UCSD-AML1 (cell line): ENCODE data around the gene PTMS.

ENCODE experiments used
- DNase-seq: peaks from one replicate; lab custom pipeline; 2025; ENCODE audit not compliant: unreplicated experiment; lab: John Stamatoyannopoulos, UW

The PTMS gene

GRCh38 chr12:6752167-6752920, 13.8 kb upstream of the PTMS start:
- DNase-seq = no peak

GRCh38 chr12:6752921-6753771, 13.0 kb upstream of the PTMS start, which contains the start of gene MLF2:
TSS of gene MLF2 (minus strand) at chr12:6753141. CDS start at chr12:6752334, 807 bp downstream.
- peak; percentile 98 for DNase-seq

GRCh38 chr12:6753772-6754356, 12.3 kb upstream of the PTMS start:
- DNase-seq = no peak

- DNase-seq = no peak
These were observed 11.8 kb upstream of the PTMS start for GRCh38 chr12:6754411-6754810.

DNA sequence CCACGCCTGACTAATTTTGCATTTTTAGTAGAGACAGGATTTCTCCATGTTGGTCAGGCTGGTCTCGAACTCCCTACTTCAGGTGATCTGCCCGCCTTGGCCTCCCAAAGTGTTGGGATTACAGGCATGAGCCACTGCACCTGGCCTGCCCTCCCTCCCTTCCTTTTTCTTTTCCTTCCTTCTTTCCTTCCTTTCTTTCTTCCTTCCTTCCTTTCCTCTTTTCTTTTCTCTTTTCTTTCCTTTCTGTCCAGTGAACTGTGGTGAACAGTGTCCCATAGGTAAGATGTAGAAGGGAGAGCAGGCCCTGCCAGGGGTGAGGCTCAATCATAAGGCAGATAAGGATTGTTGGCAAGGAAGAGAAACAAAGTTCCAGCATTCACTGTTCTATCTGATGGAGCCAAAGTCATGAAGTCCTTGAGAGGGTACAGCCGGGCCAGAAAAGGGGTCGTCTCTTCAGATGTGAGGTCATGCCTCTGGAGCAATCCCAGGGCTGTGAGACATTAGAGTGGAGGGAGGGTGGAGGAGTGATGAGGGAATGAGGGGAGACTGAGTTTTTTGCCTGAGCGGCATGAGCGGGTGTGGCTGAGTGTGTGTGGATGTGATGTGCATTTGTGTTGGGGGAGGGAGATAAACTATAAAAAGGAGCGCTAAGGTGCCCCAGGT, 9.0 kb upstream of the PTMS start:
- no peak for DNase-seq

GRCh38 chr12:6758506-6759095, 7.6 kb upstream of the PTMS start:
- no peak for DNase-seq

DNA sequence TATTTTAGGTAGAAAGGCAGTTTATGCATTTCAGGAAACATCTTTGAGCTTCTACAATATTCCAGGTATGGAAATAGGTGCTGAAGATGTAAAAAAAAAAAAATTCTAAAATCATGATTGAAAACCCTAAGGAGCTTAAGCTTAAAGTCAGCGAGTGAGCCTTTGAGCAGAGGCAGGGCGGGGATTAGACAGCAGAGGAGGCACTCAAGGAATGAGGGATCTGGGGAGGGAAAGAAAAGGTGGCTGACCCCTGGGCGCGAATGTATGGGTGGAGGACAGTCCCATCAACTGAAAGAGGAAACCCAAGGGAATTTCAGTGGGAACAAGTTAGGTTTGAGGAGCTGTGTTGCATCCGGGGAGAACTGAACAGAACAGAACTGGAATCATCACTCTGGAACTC, 6.4 kb upstream of the PTMS start:
- DNase-seq = no peak

DNA sequence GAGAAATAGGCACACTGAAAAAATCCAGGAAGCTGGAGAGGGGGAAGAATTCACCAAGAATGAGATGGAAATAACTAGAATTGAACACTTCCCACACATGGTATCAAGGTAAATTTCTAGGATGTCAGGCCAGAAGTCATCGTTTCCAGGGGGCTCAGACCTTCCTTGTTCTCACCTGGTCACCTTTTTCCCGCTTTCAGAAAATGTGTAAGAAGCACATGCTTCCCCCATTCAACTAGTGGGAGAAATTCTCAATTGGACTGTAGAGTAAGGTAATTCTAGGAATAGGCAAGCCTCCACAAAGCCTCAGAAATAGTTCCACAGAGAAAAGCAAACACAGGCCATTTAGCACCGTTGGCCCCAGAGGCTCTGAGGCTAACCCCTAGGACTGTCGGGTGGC, 2.8 kb upstream of the PTMS start:
- DNase-seq = no peak

DNA sequence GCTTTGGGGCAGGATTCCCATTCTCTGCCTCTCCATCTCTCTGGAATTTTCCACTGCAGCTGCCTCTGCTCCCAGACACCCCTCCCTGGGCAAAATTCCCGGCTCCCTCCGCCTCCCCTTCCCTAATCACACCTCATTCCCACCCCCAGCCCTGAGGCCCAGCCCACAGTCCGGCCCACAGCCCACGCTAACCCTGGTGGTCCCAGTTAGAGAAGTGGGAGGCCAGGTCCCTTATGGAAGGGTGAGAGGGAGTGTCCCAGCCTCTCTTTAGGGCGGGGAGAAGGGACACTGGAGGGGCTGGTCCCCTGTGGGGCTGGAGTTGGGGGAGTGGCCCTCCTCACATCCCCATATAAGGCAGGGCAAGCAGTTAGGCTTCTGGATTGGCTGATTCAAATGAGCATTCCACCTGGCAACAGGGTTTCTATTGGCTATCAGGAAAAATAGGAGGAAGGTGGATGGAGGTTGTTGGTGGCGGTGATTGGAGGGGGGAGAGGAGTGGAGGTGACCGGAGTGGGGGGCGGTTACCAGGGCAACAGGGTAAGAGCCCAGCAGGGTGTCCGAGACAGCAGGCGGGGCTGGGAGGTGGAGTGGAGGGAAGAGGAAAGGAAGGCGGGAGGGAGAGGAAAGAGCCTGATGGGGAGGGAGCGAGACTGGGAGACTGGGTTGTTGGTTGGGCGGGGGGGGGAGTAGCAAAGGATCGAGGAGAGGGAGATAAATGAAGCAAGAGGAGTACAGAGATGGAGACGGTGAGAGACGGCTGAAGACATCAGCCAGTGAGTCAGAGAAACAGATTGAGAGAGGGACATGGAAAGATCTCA, 1.9 kb upstream of the PTMS start:
- DNase-seq = peak; percentile 57

DNA sequence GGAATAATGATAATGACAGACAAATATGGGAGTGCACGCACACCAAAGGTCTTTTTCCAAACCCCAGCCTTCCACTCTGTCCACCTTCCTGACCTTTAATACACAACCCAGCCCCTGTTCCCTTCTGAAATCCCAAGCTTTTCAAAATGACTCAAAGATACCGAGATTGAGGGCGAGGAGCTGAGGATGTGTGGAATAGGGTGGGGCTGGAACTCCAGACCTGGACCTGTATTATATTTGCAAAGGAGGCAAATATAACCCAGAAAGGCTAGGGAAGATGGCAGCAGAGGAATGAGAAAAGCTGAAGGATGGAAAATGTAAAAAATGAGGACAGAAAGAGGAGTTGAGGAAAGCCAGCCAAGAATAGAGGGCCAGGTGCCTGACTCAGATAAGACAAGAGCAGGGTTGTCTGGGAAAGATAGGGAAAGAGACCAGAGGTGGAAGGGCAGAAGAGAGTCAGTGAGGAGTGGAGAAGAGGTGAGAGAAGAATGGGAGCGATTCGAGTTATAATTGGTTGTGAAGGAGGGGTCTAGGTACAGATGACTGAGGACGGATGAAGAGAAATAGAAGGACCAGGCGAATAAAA, 1.0 kb upstream of the PTMS start:
- DNase-seq = no peak

DNA sequence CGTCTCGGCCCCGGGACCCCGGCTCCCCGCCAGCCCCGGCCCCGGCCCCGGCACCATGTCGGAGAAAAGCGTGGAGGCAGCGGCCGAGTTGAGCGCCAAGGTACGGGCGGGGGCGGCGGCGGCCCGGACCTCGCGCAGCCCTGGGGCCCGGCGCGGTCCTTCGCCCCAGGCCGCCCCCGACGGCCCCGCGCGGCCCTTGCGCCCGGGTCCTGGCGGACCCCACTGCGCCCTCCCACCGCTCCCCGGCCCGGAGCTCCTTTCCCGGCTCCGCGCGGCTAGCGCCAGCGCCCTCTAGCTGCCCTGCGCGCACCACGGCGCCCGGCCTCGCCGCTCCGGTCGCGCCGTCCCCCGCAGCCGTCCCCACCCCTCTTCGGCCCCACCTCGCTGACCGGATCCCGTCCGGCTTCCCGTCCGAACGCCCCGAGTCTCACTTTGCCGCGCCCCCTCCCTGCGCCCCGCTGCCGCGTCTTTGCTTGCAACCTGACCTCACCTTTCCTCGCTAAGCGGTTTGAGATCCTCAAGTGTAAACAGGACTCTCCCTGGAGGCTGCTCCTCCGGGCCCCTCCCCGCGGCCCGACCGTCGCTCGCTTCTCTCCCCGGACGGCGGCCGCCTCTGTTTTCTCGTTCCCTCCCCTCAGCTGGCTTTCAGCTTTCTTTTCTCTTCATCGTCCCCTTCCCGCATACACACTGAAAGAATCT, 637 bp downstream of the PTMS start:
- peak; percentile 76 for DNase-seq

GRCh38 chr12:6767353-6768319, 1.5 kb downstream of the PTMS start:
- no peak for DNase-seq

DNA sequence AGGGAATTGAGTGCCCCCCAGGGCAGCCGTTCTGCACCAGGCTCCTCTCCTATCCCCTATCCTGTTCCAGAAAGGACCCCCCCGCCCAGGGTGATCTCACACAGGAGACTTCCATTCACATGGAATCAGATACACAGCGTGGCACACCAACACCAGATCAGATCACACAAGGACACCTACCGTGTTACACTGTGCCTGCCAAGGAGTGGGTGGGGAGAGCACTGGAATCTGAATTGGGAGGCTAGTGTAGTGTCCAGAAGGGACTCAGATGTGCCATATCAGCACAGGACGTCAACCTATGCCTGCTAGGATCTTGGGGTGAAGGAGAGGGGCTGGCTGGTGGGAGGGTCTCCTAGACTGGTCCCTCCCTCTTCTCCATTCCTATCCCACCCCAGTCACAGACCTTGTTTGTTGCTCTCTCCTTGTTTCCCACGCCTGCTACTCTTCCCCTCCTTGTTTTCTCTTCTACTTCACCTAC, 2.3 kb downstream of the PTMS start:
- DNase-seq = no peak

DNA sequence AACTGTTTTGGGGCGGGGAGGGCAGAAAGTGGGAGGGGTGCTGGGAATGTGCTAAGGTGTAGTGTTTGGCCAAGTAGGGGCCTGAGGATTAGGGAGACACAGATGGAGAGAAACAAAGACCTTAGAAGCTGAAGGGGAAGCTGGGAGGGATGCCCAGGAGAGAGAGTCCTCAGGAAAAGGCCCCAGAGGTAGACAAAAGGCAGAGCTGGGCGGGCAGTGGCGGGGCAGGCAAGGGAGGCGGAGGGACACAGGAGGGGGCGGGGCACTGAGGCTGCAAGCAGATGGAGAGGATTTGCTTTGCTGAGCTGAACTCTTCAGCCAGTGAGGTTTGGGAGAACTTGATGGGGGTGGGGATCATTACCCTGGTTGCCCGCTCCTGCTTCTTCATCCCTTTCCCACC, 2.8 kb downstream of the PTMS start:
- no peak for DNase-seq

DNA sequence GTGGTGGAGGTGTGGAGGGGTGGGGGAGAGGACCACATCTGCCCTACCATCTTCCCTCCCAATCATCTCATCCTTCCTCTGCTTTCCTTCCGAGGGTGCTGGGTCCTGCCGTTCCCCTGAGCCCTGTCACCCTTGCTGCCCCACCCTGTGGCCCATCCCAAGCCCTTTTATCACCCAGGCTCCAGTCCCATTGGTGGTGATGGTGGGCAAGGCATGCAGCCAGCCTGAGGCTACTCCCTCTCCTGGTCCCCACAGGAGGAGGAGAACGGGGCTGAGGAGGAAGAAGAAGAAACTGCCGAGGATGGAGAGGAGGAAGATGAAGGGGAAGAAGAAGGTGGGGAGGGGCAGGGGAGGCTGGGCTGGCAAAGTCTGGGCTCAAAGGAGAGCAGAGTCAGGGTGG, 3.5 kb downstream of the PTMS start:
- no peak for DNase-seq

GRCh38 chr12:6770094-6770493, 3.9 kb downstream of the PTMS start:
- DNase-seq = no peak

GRCh38 chr12:6770600-6770999, 4.4 kb downstream of the PTMS start:
- no peak for DNase-seq

- peak; percentile 44 for DNase-seq
These were observed 4.9 kb downstream of the PTMS start for GRCh38 chr12:6771091-6771495.
